Choroid plexus epithelial cell (primary cell): ENCODE results near the gene CTBP2.

Experiments used
- DNase-seq: peaks from one replicate; pipeline ENCODE4 v3.0.0-alpha.2; 2010; ENCODE audit warnings: low read depth
- H3K4me3 ChIP-seq: 2 replicates; pipeline ENCODE4 v1.5.1; 2011; ENCODE audit warnings: low read depth, mild to moderate bottlenecking, control low read depth, low read length, moderate library complexity
- TF ChIP-seq, protein P1 (sequence below): conservative IDR thresholded peaks from 2 replicates; pipeline ENCODE4 v1.5.1; 2011; ENCODE audit warnings: low read depth, mild to moderate bottlenecking, control low read depth, inconsistent platforms, low read length, moderate library complexity

Gene CTBP2

DNA sequence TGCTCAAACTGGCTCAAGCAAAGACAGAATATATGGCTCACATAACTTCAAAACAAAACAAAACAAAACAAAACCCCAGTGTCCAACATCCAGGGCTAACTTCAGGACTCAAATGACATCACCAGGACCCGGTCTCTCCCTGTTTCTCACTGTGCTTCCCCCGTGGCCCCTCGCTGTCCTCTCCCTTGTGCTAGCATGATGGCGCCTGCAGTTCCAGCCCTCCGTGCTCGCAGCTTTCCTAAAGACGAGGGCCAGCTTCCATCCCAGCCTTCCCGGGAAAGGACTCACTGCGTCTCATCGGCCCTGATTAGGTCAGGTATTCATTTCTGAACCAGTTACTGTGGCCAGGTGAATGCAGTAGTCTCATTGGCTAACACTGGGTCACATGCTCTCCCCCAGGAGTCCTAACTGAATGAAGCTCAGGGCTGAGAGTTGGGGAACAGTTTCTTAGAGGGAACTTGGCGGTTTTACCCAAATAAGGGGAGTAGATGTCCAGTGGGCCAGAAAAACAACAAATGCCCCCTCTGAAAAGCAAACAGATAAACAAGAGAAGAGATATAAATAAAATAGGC, 33.0 kb upstream of the CTBP2 start:
- no peak overlapping the region for H3K4me3 ChIP-seq
- no peak for DNase-seq
- TF ChIP-seq, protein P1, sequence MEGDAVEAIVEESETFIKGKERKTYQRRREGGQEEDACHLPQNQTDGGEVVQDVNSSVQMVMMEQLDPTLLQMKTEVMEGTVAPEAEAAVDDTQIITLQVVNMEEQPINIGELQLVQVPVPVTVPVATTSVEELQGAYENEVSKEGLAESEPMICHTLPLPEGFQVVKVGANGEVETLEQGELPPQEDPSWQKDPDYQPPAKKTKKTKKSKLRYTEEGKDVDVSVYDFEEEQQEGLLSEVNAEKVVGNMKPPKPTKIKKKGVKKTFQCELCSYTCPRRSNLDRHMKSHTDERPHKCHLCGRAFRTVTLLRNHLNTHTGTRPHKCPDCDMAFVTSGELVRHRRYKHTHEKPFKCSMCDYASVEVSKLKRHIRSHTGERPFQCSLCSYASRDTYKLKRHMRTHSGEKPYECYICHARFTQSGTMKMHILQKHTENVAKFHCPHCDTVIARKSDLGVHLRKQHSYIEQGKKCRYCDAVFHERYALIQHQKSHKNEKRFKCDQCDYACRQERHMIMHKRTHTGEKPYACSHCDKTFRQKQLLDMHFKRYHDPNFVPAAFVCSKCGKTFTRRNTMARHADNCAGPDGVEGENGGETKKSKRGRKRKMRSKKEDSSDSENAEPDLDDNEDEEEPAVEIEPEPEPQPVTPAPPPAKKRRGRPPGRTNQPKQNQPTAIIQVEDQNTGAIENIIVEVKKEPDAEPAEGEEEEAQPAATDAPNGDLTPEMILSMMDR: no peak

DNA sequence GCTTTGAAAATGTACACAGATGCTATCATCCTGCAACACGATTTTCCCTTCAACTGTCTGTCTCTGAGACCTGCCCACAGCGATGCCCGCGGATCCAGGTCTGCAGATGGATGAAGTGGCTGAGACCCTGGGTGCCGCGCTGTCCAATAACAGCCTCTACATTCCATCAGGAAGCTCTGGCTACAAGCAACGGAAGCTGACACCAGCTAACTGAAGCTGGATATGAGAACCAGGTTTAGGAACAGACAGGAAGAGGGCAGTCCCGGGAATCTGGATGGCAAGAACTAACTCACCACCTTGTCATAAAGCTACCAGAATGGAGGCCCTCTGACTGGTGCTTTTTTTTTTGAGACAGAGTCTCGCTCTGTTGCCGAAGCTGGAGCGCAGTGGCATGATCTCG, 32.3 kb upstream of the CTBP2 start:
- TF ChIP-seq, protein P1: no peak
- no peak for DNase-seq
- no peak overlapping the region for H3K4me3 ChIP-seq

DNA sequence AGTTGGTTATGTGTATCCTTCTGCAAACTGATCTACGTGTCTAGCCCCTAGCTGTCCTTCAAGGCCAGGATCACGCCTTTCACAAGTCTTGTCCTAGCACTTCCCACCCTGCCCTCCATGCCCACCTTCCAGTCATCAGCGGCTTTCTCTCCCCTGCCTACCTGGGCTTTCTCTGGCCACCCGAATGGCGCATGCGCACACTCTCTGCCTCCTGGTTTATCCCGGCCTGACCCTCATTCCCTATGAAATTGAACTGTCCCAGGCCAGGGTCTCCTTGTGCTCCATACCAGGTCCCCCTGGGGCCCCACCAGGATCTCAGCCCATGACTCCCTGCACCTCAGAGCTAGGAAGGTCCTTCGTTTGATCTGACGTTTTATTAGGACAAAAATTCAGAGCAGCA, 31.6 kb upstream of the CTBP2 start:
- TF ChIP-seq, protein P1: no peak

GRCh38 chr10:125190946-125191345, 30.6 kb upstream of the CTBP2 start:
- TF ChIP-seq, protein P1: no peak
- no peak for DNase-seq
- no peak overlapping the region for H3K4me3 ChIP-seq

More for the DNA sequence above, 31.6 kb upstream of the CTBP2 start:
- DNase-seq: no peak
- H3K4me3 ChIP-seq: no peak overlapping the region

GRCh38 chr10:125190414-125190813, 30.1 kb upstream of the CTBP2 start:
- DNase-seq: no peak
- TF ChIP-seq, protein P1: no peak
- no peak overlapping the region for H3K4me3 ChIP-seq

DNA sequence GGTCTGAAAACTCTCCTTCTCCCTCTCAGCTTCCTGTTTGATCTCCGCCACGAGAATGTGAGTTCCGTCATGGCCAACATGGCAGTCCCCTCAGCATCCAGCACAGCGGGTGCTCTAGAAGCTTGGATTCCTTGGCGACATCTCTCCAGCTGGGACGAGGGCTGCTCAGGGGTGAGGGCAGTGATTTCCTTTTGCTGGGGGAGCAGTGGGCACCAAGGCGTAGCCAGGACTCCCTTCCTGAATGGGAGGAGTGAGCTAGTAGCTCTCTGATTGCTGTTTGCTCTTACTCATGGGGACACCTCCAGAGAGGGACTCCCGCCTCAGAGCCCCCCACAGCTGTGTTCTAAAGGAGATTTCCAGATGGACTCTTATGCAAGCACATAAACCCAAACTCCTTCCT, 28.8 kb upstream of the CTBP2 start:
- no peak overlapping the region for H3K4me3 ChIP-seq
- no peak for DNase-seq
- TF ChIP-seq, protein P1: no peak
